ENCODE results near the gene ADAM15.

ADAM15 gene

GRCh38 chr1:155086856-155087535, 35.9 kb downstream of the ADAM15 start:
- DNase-seq: no peak

GRCh38 chr1:155091071-155092051, 40.2 kb downstream of the ADAM15 start:
- DNase-seq: peak; percentile 83

GRCh38 chr1:155092131-155092530, 41.0 kb downstream of the ADAM15 start:
- DNase-seq: no peak

GRCh38 chr1:155092641-155093040, 41.5 kb downstream of the ADAM15 start:
- no peak for DNase-seq

GRCh38 chr1:155093911-155094621, 43.0 kb downstream of the ADAM15 start:
- no peak for DNase-seq

- DNase-seq: no peak
These were observed 43.5 kb downstream of the ADAM15 start for GRCh38 chr1:155094622-155094948.

GRCh38 chr1:155099331-155099730, 48.2 kb downstream of the ADAM15 start:
- DNase-seq: no peak

GRCh38 chr1:155103325-155103724, 52.2 kb downstream of the ADAM15 start:
- DNase-seq: no peak

GRCh38 chr1:155104605-155105534, 53.8 kb downstream of the ADAM15 start:
- DNase-seq: no peak

GRCh38 chr1:155105604-155106011, 54.5 kb downstream of the ADAM15 start:
- no peak for DNase-seq

GRCh38 chr1:155106862-155107261, 55.7 kb downstream of the ADAM15 start:
- DNase-seq: no peak

GRCh38 chr1:155107309-155108264, 56.5 kb downstream of the ADAM15 start:
- no peak for DNase-seq

GRCh38 chr1:155108296-155108695, 57.2 kb downstream of the ADAM15 start:
- DNase-seq: no peak

GRCh38 chr1:155110381-155110780, 59.3 kb downstream of the ADAM15 start:
- DNase-seq: no peak

GRCh38 chr1:155110826-155111225, 59.7 kb downstream of the ADAM15 start:
- no peak for DNase-seq

Measured in activated naive CD4-positive, alpha-beta T cell treated with anti-CD3 and anti-CD28 coated beads, Interleukin-2, amount 50 U/mL, for 16 hours (primary cell).